ENCODE data around the gene KDELR3.

- TF ChIP-seq CTCF (IDR thresholded peaks at IDR 0.05) (peak in 3 of 5 experiments; percentile 12 to 26 (median 18)), POLR2A (IDR thresholded peaks at IDR 0.05) (no peak)
These were observed 778 bp downstream of the KDELR3 start for GRCh38 chr22:38468443-38469305.
